Fibroblast of villous mesenchyme (primary cell): ENCODE measurements around the gene NDUFB8. TPM values are rescaled to one million over a fixed set of nuclear protein-coding genes. Genes with fewer than 3 reads are reported as not detected.

ENCODE experiments used
- DNase-seq: peaks from one replicate; pipeline ENCODE4 v3.0.0-alpha.2; 2010; ENCODE audit warnings: low read depth
- H3K4me3 ChIP-seq: 2 replicates; pipeline ENCODE4 v1.5.1; 2011; ENCODE audit warnings: low read depth, mild to moderate bottlenecking, low read length
- CTCF ChIP-seq: IDR thresholded peaks from 2 replicates; pipeline ENCODE4 v1.5.1; 2012; ENCODE audit warnings: low read depth, mild to moderate bottlenecking, low read length; ENCODE audit not compliant: insufficient read depth
- total RNA-seq: library from RNA; depleted of rRNA; stranded (reverse); fragments of >200 nt; gene quantifications from 2 replicates; pipeline ENCODE4 v1.2.3, GENCODE V29; 2012

NDUFB8 gene
- total RNA-seq, 1 donor, result 109 TPM

- no peak for DNase-seq
- H3K4me3 ChIP-seq, result no peak overlapping the region
- TF ChIP-seq CTCF, result no peak
These were observed 49.7 kb downstream of the NDUFB8 start for GRCh38 chr10:100480002-100480401.

- no peak for DNase-seq
- TF ChIP-seq CTCF, result no peak
- no peak overlapping the region for H3K4me3 ChIP-seq
These were observed 50.6 kb downstream of the NDUFB8 start for GRCh38 chr10:100479037-100479436.

GRCh38 chr10:100477970-100478369 lies 51.7 kb downstream of the NDUFB8 start:
- H3K4me3 ChIP-seq, result no peak overlapping the region
- no peak for DNase-seq
- no peak for TF ChIP-seq CTCF

Other genes starting within 250 kb of the NDUFB8 start
- gene BLOC1S2, start 243.2 kb downstream of the NDUFB8 start, total RNA-seq, result 35.0 and 40.9 TPM in 2 replicates
- gene PKD2L1, start 199.6 kb downstream of the NDUFB8 start, total RNA-seq, result not detected in 2 replicates
- gene SCD, start 182.6 kb downstream of the NDUFB8 start, total RNA-seq, result 819 and 937 TPM in 2 replicates
- gene WNT8B, start 66.9 kb downstream of the NDUFB8 start, total RNA-seq, result not detected in 2 replicates
- gene SEC31B, start 10.0 kb downstream of the NDUFB8 start, total RNA-seq, result 2.6 and 3.9 TPM in 2 replicates
- gene HIF1AN, start 6.1 kb upstream of the NDUFB8 start, total RNA-seq, result 13.9 and 14.2 TPM in 2 replicates
- not detected in 2 replicates for gene PAX2, start 215.7 kb upstream of the NDUFB8 start, total RNA-seq